Suppressor macrophage treated with lipopolysaccharide for 1 hour (primary cell): ENCODE results near the gene EPPIN.
"Not testable (repeated sequence)": the region's sequence is repeated elsewhere in the genome, so short reads cannot be mapped to it uniquely, and the experiment has no call there.

Experiments used
- DNase-seq, 3 donors: peaks; one replicate each; pipeline ENCODE4 v3.0.0-alpha.2; 2020 to 2022

EPPIN gene

DNA sequence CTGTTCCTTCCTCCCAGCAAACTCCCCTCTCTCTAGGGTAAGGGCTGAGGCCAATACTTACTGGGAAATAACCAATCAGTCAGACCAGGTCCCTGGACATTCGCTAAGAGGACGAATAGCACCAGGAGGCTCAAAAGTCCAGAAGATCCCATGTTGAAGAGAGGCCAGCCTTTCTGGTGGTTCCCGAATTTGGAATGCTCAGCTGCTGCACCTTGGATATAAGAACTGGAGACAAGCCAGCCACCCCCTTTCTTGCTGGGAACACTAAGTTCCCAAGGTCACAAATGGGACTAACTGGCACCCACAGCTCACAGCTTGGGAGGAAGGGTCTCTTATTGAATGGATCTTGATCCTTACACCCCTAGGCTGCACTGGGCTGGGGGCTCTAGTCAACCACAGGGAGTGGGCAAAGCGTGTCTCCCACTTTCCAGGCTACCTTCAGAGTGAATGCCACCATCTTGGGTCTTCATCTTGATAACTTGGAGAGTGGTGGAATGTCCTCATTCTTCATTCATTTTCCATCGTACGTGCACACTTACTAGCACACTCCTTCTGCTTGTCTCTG lies at the start of gene EPPIN:
Gene EPPIN, minus strand, starts transcription at position 196 of the 565 bp plus-strand sequence. Its CDS starts 44 bp downstream, at position 152.
- DNase-seq: no peak

- no peak for DNase-seq
These were observed 48.0 kb upstream of the EPPIN start for GRCh38 chr20:45595235-45595634.

DNA sequence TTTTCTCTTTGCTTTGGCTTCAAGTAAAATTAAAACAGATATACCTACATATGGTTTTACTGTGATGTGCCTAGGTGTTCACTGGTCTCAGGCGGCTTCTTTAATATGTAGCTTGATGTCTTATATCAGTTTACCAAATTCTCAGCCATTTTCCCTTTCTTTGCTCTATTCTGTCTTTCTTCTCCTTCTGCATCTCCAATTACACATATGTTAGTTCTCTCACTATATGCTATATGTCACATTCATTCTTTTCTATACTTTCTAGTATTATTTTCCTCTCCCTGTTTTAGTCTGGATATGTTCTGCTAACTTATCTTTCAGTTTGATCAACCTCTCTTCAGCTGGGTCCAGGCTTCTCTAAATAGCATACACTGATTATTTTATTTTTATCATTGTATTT lies 46.3 kb upstream of the EPPIN start:
- DNase-seq: no peak

- peak; percentile 74 to 82 (median 80) for DNase-seq
These were observed 45.5 kb upstream of the EPPIN start for GRCh38 chr20:45592574-45593189.

GRCh38 chr20:45589725-45590124 lies 42.5 kb upstream of the EPPIN start:
- DNase-seq: no peak

- no peak for DNase-seq
These were observed 41.6 kb upstream of the EPPIN start for GRCh38 chr20:45588800-45589199.

- not testable (repeated sequence) for DNase-seq
These were observed 38.8 kb upstream of the EPPIN start for GRCh38 chr20:45585986-45586385.

- not testable (repeated sequence) for DNase-seq
These were observed 37.1 kb upstream of the EPPIN start for GRCh38 chr20:45584294-45584693.

GRCh38 chr20:45583502-45583901 lies 36.3 kb upstream of the EPPIN start:
- no peak for DNase-seq

DNA sequence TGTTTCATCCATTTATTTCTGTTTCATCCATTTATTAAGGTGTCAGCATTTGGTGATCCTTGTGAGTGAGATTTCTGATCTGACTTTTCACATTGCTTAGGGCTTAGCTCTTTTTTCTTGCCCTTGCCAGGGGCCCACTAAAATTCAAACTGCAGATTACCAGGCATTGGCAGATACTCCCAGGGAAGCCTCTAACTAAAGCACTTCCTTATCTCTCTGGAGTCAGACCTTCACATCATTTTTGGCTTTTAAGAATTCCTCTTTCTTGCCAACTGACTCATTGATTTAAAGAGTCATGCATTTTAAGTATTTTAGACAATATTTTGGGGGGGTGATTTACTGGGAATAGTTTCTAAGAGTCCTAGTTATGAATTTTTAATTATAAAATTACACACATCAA lies 34.5 kb upstream of the EPPIN start:
- DNase-seq: peak in 2 of 3 donors; percentile 16 to 27

DNA sequence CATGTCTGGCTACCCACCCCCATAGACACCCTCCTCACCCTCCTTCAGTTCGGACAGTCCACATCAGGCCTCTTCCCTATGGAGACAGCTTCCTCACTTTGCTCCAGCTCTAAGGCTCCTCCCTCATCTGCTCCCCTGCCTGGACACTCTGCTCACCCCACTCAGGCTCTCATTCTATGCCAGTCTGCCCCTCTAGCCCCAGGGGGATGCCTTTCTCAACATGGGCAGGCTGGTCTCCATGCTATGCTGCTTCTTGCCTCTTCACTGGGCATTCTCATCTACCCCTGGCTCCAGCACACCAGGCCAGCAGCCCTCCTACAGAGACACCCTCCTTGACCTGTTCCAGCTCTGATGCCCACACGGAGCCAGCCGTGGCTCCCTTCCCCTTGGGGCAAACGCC lies 32.0 kb upstream of the EPPIN start, which contains the start of gene WFDC8:
Gene WFDC8, minus strand, starts transcription at position 101 of the 400 bp plus-strand sequence. Its CDS starts 37 bp downstream, at position 64.
- no peak for DNase-seq

DNA sequence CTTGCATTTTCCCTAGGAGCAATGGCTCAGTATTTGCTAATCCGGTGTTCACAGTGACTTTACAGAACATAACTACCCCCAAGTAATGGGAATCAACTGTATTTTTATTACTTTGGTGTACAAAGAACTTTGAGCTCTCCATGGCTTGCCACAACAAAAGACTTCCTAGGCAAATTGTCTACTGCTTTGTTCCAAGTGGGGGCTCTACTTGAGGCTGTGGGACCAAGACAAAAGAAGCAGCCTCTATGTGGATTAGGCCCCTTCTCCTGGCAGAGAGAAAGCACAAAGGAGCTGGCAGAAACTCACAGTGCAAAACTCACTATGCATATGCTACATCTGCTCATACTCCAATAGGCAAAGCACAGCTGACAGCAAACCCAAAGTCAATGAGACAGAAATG lies 31.0 kb upstream of the EPPIN start:
- no peak for DNase-seq

DNA sequence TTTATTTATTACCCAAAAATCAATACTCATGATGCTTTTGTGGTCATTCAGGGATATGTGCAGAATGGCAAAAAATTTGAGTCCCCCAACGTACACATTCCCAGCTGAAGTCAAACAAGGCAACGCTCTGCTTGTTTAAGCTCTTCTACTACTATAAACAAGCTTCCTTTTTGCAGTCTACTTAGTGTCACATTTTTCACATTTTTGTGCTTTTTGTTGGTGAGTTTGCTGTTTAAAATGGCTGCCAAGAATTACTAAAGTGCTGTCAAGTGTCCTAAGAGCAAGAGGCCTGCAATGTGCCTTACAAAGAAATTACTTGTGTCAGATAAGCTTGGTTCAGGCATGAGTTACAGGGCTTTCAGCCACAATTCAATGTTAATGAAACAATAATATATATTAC lies 29.8 kb upstream of the EPPIN start:
- DNase-seq: no peak

- DNase-seq: no peak
These were observed 28.7 kb upstream of the EPPIN start for GRCh38 chr20:45575931-45576330.

DNA sequence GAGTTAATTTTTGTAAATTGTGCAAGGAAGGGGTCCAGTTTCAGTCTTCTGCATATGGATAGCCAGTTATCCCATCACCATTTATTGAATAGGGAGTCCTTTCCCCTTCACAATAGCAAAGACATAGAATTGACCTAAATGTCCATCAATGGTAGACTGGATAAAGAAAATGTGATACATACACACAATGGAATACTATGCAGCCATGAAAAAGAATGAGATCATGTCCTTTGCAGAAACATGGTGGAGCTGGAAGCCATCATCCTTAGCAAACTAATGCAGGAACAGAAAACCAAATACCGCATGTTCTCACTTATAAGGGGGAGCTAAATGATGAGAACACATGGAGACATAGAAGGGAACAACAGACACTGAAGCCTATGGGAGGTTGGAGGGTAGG lies 22.4 kb upstream of the EPPIN start:
- DNase-seq: not testable (repeated sequence)

DNA sequence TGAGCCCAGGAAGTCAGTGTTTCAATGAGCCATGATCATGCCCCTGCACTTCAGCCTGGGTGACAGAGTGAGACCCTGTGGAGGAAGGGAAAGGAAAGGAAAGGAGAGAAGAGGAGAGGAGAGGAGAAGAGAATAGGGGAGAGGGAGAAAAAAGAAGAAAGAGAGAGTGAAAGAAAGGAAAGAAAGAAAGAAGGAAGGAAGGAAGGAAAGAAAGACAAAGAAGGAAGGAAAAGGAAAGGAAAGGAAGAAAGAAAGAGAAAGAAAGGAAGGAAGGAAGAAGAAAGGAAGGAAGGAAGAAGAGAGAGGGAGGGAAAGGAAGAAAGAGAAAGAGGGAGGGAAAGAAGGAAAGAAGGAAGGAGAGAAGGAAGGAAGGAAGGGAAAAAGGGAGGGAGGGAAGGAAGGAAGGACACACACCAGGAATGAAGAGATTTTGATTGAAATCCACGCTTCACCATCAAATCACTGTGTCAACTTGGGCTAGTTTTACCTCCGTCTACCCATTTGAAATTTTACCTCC lies 17.6 kb upstream of the EPPIN start:
- DNase-seq: no peak

GRCh38 chr20:45555198-45555597 lies 8.0 kb upstream of the EPPIN start:
- DNase-seq: no peak

DNA sequence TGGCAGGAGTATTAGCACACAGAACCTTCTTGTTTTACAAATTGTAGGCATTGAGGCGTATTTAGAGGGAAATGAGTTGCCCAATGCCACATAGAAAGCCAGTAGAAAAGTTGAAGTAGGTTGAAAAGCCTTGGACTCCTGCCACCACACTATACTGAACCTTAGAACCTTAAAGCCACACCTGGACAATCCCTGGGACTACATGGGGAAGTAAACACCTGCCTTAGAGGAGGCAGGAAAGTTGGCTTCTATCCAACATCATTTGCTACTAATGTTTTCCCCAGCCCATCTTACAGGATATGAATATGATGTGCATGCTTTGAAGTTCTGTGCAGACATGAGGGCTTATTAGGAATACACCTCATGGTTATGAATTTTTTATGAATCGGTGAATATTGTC lies 5.3 kb upstream of the EPPIN start:
- DNase-seq: no peak

DNA sequence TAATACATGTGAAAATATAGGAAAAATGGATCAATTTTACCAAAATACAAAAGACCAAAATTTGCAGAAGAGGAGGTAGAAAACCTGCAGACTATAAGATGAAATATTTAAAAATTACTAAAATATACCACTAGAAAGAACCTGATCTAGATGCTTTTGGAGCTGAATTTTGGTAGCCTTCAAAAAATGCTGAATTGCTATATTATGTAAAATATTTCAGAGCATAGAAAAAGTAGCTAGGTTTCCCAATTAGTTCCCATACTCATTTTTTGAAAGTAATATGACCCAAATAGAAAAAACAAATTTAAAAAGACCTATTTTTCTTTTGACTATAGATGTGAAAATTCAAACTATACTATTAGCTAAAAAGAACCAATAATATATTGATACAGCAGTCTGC lies 3.6 kb upstream of the EPPIN start:
- no peak for DNase-seq

DNA sequence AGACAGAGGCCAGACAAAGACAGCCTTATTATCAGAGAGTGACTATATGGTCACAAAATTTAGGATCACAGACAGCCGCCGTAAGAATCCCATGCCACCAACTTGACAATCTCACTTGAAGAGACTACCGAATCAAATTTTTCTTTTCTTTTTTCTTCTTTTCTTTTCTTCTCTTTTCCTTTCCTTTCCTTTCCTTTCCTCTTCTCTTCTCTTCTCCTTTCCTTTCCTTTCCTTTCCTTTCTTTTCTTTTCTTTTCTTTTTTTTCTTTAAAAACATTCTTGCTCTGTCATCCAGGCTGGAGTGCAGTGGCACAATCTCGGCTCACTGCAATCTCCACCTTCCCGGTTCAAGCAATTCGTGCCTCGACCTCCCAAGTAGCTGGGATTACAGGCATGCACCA lies 1.2 kb upstream of the EPPIN start:
- DNase-seq: no peak

GRCh38 chr20:45545754-45546453 lies 1.3 kb downstream of the EPPIN start:
- DNase-seq: peak; percentile 12 to 34 (median 30)

DNA sequence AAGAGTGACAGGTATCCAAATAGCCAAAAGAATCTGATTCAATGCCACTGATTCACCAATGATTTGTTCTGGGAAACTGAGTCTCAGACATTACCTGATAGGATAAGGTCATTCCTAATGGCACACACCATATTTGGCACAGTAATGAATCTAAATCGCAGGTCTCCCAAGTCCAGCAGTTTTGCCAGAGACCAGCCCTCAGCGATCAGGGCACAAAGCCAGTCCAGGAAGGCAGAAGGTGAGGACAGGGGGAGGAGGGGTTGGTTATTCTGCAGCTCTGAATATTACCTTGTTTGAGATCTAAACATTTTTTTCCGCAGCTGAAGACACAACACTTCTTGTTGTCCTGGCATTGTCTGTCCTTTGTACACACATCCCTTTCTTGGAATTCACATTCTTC lies 1.9 kb downstream of the EPPIN start:
- DNase-seq: no peak

DNA sequence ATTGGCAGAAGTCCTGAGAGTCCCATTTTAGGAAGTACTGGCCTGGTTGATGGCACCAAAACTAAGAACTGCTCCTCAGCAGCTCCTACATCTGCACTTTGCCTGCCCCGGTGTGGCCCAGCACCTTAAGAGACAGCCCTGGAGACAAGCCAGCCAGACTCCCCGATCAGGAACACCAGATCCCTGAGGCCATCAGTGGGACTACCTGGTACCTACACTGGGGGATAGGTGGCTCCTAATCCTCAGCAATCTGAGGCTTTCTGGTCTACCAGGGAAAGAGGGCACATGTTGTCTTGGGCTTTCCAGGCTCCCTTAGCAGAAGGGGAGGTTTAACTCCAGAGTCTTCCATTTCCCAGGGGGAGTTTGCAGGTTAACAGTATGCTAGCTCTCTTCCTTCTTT lies 7.8 kb downstream of the EPPIN start, which contains the start of gene WFDC6:
Gene WFDC6, minus strand, starts transcription at position 101 of the 400 bp plus-strand sequence. Its CDS starts 75 bp downstream, at position 26.
- DNase-seq: no peak
